HG03354 (cell line): ENCODE results near the gene CLP1.
A peak's percentile ranks its signal among the peaks of the same experiment; 100 is the strongest.
"Not testable (repeated sequence)": the region's sequence is repeated elsewhere in the genome, so short reads cannot be mapped to it uniquely, and the experiment has no call there.

Source experiments
- ATAC-seq: cut with Tn5 transposase; IDR thresholded peaks from one replicate; pipeline ENCODE4 v1.9.1; 2021; ENCODE audit warnings: mild to moderate bottlenecking; ENCODE audit not compliant: unreplicated experiment, poor library complexity, severe bottlenecking

The CLP1 gene

DNA sequence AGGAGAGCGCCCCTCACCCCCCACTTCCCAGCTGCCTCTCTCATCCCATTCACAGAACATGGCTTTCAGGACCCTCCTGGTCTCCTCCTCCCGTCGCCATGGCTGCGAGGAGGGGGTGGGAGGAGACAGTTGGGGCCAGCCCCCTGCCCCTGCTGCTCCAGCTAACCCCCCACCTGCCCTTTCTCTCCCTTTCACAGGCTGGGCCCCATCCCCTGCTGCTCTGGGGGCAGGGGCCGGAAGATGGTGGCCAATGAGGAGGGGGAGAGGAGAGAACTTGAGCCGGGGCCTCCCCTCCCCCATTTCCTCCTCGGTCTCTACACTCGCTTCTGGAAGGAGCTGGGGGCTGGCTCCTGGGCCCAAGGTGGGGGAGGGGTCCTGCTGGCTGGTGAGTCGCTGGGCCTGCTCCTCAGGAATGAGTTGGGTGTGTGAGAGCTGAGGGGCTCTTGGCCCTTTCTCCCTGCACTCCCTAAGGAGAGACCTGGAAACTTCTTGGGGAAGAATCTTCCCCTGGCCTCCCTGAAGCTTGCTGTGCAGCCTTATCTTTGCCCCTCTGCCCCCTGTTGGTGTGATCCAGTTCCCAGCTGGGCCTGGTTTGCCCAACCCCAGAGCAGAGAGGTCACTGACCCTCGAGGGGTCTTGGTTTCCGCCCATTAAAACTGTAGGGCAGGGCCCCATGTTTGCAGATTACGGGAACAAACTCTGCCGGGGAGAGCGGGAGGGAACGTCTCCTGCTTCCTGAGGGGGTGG lies 18.1 kb upstream of the CLP1 start:
- no peak for ATAC-seq

GRCh38 chr11:57640068-57640800 lies 17.3 kb upstream of the CLP1 start:
- ATAC-seq = no peak

- no peak for ATAC-seq
These were observed 16.4 kb upstream of the CLP1 start for GRCh38 chr11:57641011-57641807.

DNA sequence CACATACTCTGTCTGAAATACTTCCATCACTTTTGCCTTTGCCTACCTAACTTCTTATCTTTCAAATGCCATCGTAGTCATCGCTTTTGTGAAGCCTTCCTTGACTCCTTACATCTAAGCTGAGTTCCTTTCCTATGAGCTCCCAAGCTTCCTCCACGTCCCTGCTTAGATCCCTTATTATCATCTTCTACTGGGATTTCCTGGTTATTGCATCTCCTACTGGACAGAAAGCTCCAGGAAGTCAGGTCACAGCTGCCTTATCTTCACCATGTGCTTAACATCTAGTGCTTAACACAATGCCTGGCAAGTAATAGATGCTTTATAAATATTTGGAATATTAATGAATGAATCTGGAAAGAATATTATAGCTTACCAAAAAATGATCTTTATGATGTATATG lies 13.8 kb upstream of the CLP1 start:
- no peak for ATAC-seq

DNA sequence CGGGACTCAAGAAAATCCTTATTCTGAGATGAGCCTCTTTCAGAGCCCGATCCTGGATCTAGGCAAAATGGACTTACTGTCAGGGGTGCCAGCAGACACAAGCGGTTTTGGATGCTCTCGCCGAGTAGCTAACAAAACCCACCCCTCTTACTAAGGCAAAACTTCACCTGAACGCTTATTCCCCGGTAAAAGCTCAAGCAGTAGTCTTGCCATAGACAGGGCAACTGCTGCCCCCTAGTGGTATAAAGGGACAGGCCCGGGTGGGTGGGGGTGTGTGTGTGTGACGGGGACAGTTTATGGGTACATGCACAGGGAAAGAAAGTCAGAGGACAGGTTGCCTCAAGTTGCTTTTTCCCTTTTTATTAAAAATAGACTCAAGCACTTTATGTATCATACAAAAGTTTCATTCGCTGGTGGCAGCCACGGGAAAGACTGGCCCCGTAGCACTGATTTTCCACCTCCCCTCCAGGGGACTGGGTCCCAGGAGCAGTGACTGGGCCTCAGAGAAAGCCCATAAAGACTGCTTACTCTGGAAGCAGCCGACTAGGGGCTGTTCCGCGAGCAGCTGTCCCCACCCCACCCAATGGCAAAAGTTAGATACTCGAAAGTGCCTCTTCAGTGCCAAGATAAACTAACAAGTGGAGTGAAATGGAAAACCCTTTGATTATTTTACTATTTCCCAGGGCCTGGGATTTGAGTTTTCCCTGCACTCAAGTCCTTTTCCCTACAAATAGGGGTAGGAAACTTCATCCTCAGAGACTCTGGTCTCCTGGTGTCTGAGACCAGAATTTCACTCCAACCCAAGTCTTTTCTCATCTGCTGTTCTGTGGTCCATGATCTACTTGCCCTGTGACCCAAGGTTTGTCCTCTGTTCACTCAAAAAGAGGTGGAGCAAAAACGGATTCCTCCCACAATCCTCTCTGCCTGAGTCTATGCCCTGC lies 12.5 kb upstream of the CLP1 start:
- ATAC-seq = peak; percentile 61

DNA sequence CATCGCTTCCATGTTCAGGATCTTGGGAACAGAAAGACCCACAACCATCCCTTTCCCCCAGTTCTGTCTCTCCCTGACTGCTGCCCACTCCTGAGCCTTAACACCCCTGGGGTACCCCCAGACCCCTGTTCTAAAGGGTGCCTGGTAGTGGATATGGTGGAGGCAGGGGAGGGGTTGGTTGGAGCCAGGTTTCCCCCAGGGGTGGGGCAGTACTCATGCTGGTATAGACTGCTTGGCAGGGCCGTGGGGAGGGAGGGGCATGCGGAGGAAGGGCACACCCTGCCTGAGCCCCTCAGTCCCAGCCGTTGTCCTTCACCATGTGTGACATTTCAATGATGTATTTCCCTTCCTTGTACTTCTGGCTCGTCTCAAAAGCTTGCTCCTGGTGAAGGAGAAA lies 11.9 kb upstream of the CLP1 start:
- ATAC-seq = no peak

- ATAC-seq = no peak
These were observed 11.3 kb upstream of the CLP1 start for GRCh38 chr11:57646194-57646798.

DNA sequence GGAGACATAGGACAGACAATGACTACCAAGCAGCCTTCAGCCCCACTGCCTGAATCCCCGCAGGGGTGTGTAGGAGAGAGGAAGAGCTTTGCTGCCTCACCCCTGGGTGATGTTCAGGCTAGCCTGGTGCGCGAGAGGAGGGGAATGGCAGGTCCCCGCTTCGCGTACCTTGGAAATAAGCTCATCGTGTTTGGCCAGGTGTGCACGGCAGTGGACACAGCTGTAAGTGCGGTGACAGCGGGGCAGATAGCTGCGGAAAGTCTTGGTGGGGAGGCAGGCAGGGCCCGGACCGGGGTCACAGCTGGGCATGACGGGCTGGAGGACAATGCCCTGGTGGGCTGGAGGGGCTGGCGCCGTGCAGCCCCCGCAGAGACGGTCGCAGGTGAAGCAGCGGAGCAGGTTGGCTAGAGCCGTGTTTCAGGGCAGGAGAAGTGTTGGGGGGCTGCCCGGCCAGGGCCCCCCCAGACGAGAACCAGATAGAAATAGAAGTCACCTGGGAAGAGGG lies 10.7 kb upstream of the CLP1 start:
- ATAC-seq = no peak

DNA sequence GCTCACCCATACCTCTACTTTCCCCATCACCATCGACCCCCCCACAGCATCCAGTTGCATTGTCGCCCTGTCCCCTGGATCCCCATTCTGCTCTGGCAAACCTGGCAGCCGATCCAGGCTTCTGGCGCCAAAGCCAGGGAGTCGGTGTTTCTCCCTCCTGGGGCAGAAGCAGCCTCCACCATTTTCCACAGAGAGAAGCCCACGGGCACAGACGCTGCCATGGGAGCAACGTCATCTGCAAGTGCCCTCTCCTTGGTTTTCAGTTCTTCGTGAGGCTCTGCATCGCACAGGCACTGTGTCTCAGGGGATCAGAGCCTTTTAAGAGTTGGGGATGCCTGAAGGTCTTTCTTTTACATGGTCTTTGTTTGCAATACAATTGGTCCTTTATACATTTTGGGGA lies 10.2 kb upstream of the CLP1 start:
- ATAC-seq = no peak

GRCh38 chr11:57647960-57648800 lies 9.4 kb upstream of the CLP1 start:
- ATAC-seq = peak; percentile 28

GRCh38 chr11:57648801-57649735 lies 8.5 kb upstream of the CLP1 start:
- no peak for ATAC-seq

- peak; percentile 30 for ATAC-seq
These were observed 7.5 kb upstream of the CLP1 start, which contains the start of gene YPEL4 for GRCh38 chr11:57649826-57650738. Gene YPEL4 (minus strand): TSS chr11:57649912. CDS start chr11:57647107, 2,805 bp downstream.

DNA sequence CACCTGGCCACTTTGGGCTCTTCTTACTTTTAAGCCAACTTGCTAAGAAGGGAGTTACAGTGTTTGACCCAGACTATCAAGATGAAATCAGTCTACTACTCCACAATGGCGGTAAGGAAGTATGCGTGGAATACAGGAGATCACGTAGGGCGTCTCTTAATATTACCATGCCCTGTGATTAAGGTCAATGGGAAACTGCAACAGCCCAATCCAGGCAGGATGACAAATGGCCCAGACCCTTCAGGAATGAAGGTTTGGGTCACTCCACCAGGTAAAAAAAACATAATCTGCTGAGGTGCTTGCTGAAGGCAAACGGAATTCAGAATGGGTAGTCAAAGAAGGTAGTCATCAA lies 6.8 kb upstream of the CLP1 start:
- ATAC-seq = no peak

DNA sequence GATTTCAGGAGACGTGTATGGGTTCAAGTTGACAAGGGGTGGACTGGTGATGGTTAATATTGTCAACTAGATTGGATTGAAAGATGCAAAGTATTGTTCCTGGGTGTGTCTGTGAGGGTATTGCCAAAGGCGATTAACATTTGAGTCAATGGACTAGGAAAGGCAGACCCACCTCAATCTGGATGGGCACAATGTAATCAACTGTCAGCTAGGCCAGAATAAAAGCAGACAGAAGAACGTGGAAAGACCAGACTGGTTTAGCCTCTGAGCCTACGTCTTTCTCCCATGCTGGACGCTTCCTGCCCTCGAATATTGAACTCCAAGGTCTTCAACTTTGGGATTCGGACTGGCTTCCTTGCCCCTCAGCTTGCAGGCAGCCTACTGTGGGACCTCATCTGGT lies 6.2 kb upstream of the CLP1 start:
- no peak for ATAC-seq

- not testable (repeated sequence) for ATAC-seq
These were observed 5.3 kb upstream of the CLP1 start for GRCh38 chr11:57652230-57652629.

GRCh38 chr11:57652662-57653061 lies 4.9 kb upstream of the CLP1 start:
- no peak for ATAC-seq
